Chondrocyte (in vitro differentiated cells): ENCODE measurements around the gene PDZD4. TPM values are rescaled to one million over a fixed set of nuclear protein-coding genes. Genes with fewer than 3 reads are reported as not detected.
"Not testable (repeated sequence)": the region's sequence is repeated elsewhere in the genome, so short reads cannot be mapped to it uniquely, and the experiment has no call there.

Experiments
- DNase-seq: peaks from one replicate; pipeline ENCODE4 v3.0.0; 2021; ENCODE audit warnings: mixed read lengths, low spot score
- H3K27ac Mint-ChIP-seq: one replicate; pipeline ENCODE4 v1.8.0; 2021; ENCODE audit warnings: mild to moderate bottlenecking, moderate library complexity, mixed read lengths; ENCODE audit not compliant: unreplicated experiment
- H3K27me3 Mint-ChIP-seq: 2 replicates; pipeline ENCODE4 v1.8.0; 2021; ENCODE audit warnings: low read depth, mixed read lengths
- H3K36me3 Mint-ChIP-seq: 2 replicates; pipeline ENCODE4 v1.8.0; 2021; ENCODE audit warnings: low read depth, mixed read lengths
- H3K4me1 Mint-ChIP-seq: 2 replicates; pipeline ENCODE4 v1.8.0; 2021; ENCODE audit warnings: low read depth, mild to moderate bottlenecking, mixed read lengths
- H3K4me3 Mint-ChIP-seq: one replicate; pipeline ENCODE4 v1.8.0; 2021; ENCODE audit warnings: mild to moderate bottlenecking, moderate library complexity, mixed read lengths; ENCODE audit not compliant: unreplicated experiment
- H3K9me3 Mint-ChIP-seq: 2 replicates; pipeline ENCODE4 v1.8.0; 2021; ENCODE audit warnings: low read depth, mixed read lengths
- total RNA-seq: library from RNA; stranded (reverse); gene quantifications from 3 replicates; pipeline ENCODE4 v1.2.1, GENCODE V29; 2021
- TF ChIP-seq, protein P1 (sequence below): fragments of 200-600 bp; sonication (generic); IDR thresholded peaks from 2 replicates; pipeline ENCODE4 v1.5.0; 2021; ENCODE audit warnings: antibody characterized with exemption, mild to moderate bottlenecking, moderate library complexity

The PDZD4 gene
- total RNA-seq, 1 donor from 2014 or later = 24.8 TPM

DNA sequence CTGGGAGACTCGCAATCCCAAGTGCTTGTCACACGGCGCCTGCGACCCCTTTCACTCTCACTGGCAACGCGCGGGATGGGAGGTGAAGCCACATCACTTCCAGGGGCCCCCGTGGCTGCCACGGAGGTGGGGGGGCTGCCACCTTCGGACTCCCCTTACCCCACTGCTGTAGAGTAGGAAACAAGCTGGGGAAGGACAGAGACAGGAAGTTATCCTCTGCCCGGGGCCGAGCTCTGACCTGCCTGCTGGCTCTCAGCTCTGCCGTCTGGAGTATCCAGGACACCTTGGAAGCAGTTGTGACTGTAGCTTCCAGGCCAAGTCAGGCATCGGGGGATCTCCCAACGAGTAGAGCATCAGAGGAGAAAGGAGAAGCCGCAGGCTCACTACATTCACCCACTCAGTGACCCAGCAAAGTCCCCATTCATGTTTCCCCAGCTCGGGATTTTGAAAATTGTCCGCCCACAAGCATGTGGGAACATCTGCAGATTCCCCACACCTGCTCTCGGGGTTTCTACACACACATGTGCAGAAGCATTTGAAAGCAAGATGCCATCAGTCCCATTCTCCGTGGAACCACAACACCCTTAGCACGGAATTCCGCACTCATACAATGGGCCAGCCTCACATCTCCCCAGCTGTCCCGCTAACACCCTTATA lies 10.8 kb downstream of the PDZD4 start:
- peaks cover 5% of the 10 kb centered on the region for H3K4me1 Mint-ChIP-seq
- DNase-seq = no peak
- no peaks in the 10 kb centered on the region for H3K36me3 Mint-ChIP-seq
- TF ChIP-seq, protein P1, sequence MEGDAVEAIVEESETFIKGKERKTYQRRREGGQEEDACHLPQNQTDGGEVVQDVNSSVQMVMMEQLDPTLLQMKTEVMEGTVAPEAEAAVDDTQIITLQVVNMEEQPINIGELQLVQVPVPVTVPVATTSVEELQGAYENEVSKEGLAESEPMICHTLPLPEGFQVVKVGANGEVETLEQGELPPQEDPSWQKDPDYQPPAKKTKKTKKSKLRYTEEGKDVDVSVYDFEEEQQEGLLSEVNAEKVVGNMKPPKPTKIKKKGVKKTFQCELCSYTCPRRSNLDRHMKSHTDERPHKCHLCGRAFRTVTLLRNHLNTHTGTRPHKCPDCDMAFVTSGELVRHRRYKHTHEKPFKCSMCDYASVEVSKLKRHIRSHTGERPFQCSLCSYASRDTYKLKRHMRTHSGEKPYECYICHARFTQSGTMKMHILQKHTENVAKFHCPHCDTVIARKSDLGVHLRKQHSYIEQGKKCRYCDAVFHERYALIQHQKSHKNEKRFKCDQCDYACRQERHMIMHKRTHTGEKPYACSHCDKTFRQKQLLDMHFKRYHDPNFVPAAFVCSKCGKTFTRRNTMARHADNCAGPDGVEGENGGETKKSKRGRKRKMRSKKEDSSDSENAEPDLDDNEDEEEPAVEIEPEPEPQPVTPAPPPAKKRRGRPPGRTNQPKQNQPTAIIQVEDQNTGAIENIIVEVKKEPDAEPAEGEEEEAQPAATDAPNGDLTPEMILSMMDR = no peak
- H3K4me3 Mint-ChIP-seq = peak overlapping the region; percentile 59
- H3K27me3 Mint-ChIP-seq = no peaks in the 10 kb centered on the region
- H3K9me3 Mint-ChIP-seq = peaks cover 3% of the 10 kb centered on the region
- H3K27ac Mint-ChIP-seq = no peak overlapping the region

GRCh38 chrX:153818571-153819383 lies 11.6 kb downstream of the PDZD4 start:
- Mint-ChIP-seq H3K27me3 (no peaks in the 10 kb centered on the region), H3K36me3 (no peaks in the 10 kb centered on the region), H3K9me3 (peaks cover 3% of the 10 kb centered on the region), H3K4me1 (peaks cover 5% of the 10 kb centered on the region), H3K27ac (peak overlapping the region; percentile 8), H3K4me3 (peak overlapping the region; percentile 59)
- DNase-seq = peak; percentile 83
- TF ChIP-seq, protein P1 = no peak

DNA sequence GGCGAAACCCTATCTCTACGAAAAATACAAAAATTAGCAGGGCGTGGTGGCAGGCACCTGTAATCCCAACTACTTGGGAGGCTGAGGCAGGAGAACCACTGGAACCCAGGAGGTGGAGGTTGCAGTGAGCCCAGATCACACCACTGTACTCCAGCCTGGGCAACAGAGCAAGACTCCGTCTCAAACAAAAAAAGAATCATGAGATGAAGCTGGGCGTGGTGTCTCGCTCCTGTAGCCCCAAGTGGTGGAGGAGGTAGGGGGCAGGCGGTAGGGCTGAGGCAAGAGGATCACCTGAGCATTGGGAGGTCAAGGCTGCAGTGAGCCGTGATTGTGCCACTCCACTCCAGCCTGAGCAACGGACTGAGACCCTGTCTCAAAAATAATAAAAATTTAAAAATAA lies 12.3 kb downstream of the PDZD4 start:
- H3K9me3 Mint-ChIP-seq, H3K27me3 Mint-ChIP-seq, H3K4me1 Mint-ChIP-seq, DNase-seq, H3K4me3 Mint-ChIP-seq, H3K36me3 Mint-ChIP-seq, H3K27ac Mint-ChIP-seq: not testable (repeated sequence)

DNA sequence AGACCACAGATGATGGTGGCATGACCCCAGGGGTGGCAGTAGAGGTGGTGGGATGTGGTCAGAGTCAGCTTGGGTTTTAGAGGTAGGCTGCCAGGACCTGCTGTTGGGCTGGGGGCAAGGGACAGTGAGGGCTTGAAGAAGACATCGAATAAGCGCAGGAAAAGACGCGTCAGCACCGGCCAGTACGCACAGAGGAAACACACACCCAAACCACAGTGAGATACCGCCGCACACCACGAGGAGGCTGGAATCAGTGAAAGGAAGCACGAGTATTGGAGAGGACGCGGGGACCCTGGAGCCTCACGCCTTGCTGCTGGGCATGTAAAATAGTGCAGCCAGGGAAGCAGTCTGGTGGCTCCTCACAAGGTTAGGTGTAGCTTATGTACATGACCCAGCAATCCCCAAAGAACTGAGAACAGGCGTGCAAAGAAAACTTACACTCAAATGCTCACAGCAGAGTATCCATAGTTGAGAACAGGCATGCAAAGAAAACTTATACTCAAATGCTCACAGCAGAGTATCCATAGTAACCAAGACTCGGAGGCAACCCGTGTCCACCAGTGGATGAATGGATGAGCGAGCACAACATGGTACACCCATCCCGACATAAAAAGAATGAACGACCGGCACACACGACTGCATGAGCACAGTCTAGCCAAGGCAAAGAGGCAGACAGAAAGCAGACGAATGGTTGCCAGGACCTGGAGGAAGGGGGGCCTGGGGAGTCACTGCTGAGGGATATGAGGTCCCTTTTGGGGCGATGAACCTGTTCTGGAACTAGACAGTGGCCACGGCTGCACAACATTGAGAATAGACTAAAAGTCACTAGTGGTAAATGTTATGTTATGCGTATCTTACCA lies 13.3 kb downstream of the PDZD4 start:
- no peak for DNase-seq
- Mint-ChIP-seq H3K27ac (no peak overlapping the region), H3K9me3 (peaks cover 3% of the 10 kb centered on the region), H3K27me3 (no peaks in the 10 kb centered on the region), H3K4me1 (peaks cover 5% of the 10 kb centered on the region), H3K36me3 (no peaks in the 10 kb centered on the region), H3K4me3 (no peak overlapping the region)
- TF ChIP-seq, protein P1 = no peak

GRCh38 chrX:153814591-153815315 lies 15.6 kb downstream of the PDZD4 start:
- Mint-ChIP-seq H3K4me3 (no peak overlapping the region), H3K9me3 (peaks cover 6% of the 10 kb centered on the region), H3K4me1 (peaks cover 5% of the 10 kb centered on the region), H3K36me3 (no peaks in the 10 kb centered on the region), H3K27ac (no peak overlapping the region), H3K27me3 (no peaks in the 10 kb centered on the region)
- peak; percentile 38 for DNase-seq
- TF ChIP-seq, protein P1 = no peak
